Tibial nerve (tissue), 4 donors: Measurements from ENCODE around the gene ERGIC2.

Experiments used
- EP300 ChIP-seq, 2 donors: sonication (generic); formaldehyde crosslinking; IDR thresholded peaks; one replicate each; pipeline ENCODE4 v1.6.1; 2017; ENCODE audit warnings: antibody characterized with exemption in 2 of 2, mild to moderate bottlenecking in 1 of 2
- POLR2A ChIP-seq, 2 donors: fragments of 450-650 bp; IDR thresholded peaks; one replicate each; pipeline ENCODE4 v1.6.1; 2017; ENCODE audit warnings: antibody characterized with exemption in 2 of 2, mild to moderate bottlenecking in 2 of 2, moderate library complexity in 2 of 2
- TF ChIP-seq, protein P1 (sequence below), 5 experiments: fragments of 200-600 bp in 3 of 5; fragments of 450-650 bp in 2 of 5; sonication (generic) in 3 of 5; IDR thresholded peaks; one replicate each; pipeline ENCODE4 v1.5.1; 2016 to 2019; ENCODE audit warnings: antibody characterized with exemption in 5 of 5, mild to moderate bottlenecking in 3 of 5, moderate library complexity in 2 of 5

DNA sequence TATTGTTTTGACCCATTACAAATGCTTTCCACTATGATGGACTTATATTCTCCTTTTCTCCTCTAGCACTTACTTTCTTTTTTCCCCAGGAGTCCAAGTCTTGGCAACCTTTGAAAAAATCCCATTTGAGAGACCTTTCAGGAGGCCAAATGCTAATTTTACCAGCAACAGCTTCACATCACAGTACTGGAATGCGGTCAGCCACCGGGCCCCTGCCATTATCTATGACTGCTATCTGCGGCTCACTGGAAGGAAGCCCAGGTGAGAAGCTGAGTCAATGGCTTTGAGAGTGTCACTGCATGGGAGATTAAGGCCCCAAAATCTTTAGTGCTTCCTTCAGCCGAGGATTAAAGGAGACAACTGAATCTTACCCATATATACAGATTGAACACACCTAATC is 64.2 kb downstream of the ERGIC2 start:
- TF ChIP-seq, protein P1, sequence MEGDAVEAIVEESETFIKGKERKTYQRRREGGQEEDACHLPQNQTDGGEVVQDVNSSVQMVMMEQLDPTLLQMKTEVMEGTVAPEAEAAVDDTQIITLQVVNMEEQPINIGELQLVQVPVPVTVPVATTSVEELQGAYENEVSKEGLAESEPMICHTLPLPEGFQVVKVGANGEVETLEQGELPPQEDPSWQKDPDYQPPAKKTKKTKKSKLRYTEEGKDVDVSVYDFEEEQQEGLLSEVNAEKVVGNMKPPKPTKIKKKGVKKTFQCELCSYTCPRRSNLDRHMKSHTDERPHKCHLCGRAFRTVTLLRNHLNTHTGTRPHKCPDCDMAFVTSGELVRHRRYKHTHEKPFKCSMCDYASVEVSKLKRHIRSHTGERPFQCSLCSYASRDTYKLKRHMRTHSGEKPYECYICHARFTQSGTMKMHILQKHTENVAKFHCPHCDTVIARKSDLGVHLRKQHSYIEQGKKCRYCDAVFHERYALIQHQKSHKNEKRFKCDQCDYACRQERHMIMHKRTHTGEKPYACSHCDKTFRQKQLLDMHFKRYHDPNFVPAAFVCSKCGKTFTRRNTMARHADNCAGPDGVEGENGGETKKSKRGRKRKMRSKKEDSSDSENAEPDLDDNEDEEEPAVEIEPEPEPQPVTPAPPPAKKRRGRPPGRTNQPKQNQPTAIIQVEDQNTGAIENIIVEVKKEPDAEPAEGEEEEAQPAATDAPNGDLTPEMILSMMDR (IDR thresholded peaks at IDR 0.05): no peak
- TF ChIP-seq POLR2A (IDR thresholded peaks at IDR 0.05): no peak
- no peak for TF ChIP-seq EP300 (IDR thresholded peaks at IDR 0.05)
